Epidermal melanocyte (primary cell): Measurements from ENCODE around the gene ERF.

Source experiments
- DNase-seq: peaks from one replicate; pipeline ENCODE4 v3.0.0; 2011; ENCODE audit warnings: low spot score; ENCODE audit not compliant: insufficient read length

ERF gene

DNA sequence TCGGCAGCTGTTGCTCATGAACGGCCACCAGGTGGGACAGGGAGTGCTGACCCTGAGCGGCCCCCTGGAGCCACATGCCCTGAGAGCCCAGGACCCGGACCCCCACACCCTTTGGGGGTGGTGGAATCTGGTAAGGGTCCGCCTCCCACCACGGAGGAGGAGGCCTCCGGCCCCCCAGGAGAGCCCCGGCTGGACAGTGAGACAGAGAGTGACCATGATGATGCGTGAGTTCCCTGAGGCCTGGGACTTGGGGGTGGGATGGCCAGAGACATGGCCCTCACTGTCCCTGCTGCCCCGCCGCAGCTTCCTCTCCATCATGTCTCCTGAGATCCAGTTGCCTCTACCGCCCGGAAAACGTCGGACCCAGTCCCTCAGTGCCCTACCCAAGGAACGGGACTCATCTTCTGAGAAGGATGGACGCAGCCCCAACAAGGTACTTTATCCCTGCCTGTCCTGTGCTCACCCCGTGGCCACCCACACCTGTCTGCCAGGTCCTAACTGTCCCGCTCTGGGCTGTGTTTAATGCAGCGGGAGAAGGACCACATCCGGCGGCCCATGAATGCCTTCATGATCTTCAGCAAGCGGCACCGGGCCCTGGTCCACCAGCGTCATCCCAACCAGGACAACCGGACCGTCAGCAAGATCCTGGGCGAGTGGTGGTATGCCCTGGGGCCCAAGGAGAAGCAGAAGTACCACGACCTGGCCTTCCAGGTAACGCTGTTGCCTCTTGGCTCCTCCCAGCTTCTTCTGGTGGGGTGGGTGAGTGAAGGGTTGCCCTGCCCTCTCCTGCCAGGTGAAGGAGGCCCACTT, 32.3 kb upstream of the ERF start:
- no peak for DNase-seq

DNA sequence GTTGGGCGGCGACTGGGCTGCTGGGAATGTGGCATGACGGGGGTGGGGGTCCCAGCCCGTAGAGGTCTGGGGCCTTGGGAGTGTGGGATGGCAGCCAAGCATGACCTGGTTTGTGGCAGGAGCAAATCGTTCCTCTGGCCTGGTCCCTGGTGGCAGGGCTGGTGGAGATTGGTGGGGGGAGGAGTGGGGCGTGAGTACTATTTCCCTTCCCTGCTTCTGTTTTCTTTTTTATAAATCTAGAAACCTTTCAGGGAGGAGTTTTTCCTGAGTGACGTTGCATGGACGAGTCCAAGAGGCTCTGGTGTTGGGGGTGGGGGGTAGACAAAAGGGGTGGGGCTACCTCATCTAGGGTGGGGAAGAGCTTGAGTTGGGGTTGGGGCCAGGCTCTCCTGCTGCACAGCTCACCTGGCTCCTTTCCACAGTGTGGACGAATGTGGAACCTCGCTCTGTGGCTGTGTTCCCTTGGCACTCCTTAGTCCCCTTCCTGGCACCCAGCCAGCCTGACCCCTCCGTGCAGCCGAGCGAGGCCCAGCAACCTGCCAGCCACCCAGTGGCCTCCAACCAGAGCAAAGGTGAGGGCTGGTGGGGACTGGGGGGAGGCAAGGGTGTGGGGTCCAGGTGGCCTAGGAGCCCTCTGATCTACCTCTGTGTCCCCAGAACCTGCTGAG, 31.6 kb upstream of the ERF start:
- DNase-seq: no peak

DNA sequence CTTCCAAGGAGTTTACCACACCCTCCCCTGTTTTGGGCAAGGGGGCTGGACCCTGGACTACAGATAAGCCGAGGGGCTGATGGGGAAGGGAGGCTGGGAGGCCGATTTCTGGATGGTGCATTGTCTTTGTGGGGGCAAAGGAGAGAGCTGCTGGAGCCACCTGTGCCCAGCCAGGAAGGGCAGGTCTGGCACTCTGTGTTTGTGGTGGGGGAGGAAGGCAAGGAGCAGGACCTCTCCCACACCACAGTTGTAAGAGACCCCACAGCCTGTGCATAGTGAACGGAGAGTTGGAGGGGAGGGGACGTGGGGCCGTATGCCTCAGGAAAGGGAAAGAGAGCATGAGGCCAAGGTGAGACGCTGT, 31.0 kb upstream of the ERF start:
- no peak for DNase-seq

DNA sequence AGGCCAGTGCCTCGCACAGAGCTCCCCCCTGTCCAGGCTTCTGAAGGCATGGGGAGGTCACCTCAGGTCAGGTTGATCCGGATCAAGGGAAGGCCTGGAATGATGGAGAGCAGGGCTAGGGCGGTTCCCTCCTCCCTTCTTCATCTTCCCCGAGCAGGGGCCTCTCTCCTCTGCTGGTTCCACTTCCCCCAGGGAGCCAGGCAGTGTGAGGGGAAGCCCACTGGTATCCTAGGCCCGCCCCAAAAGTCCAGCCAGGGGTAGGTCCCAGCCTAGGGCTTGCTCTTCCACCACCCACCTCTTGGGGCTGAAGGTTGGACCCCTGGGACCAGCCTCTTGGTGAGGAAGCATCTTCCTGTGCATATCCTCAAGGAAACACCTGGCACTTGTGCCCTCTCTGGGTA, 30.6 kb upstream of the ERF start:
- DNase-seq: no peak

DNA sequence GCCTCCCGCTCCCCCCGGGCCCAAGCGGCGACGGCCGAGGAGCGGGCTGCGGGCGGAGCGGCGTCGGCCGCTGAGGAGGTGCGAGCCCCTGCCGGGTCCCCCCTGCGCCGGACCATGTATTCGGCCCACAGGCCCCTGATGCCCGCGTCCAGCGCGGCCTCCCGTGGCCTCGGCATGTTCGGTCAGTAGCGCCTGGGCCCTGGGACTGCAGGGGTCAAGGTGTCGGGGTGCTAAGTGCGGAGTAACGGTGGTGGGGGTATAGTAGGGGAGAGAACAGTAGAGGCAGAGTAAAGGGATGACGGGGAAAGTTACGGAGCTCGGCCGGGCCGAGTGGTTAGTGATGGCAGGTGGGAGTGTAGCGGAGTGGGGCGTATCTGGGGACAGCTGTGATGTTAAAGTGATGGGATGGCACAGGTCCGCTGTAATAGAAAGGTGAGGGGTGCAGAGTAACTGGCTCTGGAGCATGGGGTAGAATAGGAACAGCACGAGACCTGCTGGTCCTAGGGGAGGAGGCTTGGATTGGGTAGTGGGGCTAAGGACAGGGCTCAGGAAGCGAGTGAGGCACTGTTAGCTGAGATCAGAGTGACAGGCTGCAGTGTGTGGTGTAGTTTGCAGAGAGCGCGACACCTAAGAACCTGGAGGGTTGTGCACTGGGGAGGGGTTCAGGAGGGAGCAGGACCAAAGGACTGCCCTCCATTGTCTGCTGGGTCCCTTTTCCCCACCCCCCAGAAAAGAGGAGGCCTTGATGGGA, 29.8 kb upstream of the ERF start:
- DNase-seq: no peak

DNA sequence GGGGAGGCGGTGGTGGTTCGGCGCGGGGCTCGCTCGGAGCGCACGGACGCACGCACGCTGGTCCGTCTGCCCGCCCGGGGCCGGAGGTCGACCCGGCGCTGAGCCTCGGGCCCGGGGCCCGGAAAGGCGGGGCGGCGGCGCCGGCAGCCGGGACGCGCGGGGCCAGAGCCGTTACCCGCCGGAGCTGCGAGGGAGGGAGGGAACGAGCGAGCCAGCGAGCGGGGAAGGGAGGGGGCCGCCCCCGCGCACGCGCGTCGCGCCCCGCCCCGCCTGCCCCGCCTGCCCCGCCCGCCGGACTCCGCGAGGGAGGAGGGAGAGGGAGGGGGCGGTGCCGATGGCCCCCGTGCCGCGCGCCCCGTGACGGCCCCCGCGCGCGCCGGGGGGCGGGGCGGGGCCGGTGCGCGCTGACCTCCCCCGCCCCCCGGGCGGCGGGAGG, 29.2 kb upstream of the ERF start:
- DNase-seq: peak; percentile 91

DNA sequence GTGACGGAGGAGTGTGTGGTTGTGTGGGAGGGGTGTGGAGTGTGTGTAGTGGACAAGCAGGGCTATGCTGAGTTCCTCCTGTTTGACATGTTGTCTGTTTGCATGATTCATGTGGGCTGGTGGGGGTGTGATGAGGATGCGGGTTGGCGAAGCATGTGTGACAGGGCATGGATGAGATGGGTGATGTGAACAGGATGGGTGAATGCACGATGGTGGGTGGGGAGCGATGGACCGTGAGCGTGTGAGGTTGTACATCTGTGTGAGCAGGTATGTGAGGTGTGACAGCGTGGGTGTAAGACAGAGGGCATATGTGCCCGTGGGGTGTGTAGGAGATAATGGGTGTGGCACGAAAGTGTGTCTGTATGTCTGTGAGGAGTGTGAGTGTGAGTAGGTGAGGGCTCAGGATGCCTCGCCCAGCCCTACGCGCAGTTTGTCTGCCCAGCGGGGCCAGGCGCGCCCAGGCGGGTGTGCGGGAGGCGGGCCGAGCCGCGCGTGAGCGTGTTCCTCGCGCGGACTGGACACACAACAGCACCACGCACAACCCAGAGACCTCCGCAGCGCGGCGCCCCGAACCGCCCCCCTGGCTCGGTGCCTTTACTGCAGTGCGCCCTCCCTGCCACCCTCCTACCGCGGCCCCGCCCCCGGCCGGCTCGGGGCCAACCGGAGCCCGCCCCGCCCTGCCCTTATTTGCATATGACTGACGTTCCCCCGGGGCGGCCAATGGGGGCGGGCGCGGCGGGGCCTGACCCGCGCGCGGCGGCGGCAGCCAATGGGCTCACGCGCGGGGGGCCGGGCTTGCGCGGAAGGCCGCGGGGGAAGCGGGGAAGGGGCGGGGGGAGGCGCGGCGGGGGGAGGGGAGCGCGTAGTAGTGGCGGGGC, 28.5 kb upstream of the ERF start:
- DNase-seq: peak; percentile 92

DNA sequence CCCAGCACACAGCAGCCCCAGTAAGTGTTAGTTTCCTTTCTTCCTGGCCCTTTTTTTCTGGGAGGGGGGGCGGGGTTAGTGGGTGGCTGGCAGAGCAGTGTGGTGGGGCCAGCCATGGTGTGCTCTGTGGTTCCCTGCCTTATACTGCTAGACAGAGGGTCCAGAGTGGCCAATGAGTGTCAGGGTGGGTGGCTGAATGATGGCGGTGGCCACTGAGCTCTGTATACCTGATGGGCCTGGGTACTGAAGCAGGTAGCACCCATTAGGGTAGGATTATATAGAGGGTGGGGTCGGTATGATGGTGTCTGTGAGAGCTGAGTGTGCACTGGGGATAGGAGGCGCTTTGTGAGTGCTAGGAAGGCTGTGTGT, 27.9 kb upstream of the ERF start:
- no peak for DNase-seq

DNA sequence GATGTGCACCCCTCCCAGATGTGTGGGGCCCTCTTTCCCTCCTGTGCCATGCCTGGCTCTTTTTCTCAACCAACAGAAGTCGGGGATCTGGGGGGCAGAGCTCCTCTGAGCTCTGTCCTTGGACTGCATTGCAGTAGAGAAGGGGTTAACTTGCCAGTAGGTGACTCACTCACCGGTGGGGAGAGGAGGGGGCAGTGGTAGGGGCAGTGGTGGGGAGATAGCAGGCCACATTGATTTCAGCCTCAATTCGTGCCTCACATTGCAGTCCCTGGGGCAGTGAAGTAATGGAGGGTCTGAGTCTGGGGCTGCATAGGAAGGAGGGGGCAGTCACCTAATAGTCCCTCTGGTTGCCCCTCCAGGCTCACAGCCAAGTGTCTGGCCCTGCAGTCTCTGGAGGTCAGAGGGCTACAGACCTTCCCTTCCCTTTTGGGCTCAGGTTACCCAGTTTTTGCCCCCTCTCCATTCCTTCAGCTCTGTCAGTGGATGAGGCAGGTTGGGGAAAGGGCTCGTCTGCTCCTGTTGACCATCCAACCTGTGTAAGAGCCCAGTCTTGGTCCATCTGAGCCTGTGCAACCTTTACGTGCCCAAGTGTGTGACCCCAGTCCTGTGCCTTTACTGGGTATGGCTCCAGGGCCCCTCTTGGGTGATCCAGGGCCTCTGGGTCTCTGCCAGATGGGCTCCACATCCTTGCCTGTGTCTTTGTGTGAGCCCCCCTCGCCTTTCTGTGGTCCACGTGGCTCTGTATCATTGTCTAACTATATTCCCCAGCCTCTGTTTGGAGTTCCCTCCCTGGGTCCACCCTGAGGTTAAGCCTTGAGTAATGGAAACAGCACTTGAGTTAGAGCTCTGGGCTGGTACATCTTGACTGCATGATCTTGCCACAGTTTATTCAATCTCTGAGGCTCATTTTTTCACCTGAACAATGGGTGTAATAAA, 27.2 kb upstream of the ERF start:
- DNase-seq: no peak

DNA sequence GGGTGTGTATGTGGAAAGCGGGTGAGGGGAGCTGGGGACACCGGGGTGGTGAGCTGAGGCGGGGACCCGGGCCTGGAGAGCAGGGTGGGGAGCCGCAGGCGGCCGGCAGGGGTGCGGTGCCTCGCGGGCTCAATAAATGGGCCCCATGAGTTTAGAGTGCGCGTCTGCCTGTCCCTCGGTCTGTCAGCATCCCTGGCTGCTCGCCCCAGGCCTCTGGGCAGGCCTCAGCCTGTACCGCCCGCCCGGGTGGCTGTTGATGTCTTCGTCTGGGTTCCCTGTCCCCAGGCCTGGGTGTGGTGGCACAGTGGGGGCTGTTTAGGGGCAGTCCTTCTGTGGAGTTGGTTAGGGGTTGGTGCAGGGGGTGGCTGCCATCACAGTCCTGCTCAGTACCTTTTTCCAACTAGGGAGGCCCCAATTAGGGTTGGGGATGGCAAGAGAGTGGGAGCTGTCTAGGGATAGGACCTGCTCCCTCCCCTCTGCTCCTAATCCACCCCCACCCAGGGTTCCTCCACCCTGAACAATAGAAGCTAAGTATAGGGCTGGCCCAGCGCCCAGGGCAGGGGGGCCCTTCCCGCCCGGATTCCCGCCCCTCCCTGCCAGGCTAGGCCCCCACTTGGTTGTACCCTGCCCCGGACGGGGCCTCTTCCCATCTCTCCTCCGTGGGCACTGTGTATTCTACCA, 26.4 kb upstream of the ERF start:
- DNase-seq: no peak

DNA sequence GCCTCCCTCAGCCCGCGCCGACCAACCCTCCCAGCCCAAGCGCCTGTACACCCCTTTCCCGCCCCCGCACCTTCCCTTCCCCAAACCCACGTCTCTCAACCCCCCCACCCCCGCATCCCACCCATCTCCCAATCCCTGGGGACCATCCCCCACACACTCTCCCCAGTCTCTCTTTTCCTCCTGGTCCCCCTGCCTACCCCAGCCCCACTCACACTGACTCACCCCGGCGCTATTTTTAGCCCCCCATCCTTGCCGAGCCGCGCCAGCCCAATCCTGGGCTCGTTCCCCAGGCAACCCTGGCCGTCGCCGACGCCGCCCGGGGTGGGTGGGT, 25.9 kb upstream of the ERF start:
- DNase-seq: no peak

DNA sequence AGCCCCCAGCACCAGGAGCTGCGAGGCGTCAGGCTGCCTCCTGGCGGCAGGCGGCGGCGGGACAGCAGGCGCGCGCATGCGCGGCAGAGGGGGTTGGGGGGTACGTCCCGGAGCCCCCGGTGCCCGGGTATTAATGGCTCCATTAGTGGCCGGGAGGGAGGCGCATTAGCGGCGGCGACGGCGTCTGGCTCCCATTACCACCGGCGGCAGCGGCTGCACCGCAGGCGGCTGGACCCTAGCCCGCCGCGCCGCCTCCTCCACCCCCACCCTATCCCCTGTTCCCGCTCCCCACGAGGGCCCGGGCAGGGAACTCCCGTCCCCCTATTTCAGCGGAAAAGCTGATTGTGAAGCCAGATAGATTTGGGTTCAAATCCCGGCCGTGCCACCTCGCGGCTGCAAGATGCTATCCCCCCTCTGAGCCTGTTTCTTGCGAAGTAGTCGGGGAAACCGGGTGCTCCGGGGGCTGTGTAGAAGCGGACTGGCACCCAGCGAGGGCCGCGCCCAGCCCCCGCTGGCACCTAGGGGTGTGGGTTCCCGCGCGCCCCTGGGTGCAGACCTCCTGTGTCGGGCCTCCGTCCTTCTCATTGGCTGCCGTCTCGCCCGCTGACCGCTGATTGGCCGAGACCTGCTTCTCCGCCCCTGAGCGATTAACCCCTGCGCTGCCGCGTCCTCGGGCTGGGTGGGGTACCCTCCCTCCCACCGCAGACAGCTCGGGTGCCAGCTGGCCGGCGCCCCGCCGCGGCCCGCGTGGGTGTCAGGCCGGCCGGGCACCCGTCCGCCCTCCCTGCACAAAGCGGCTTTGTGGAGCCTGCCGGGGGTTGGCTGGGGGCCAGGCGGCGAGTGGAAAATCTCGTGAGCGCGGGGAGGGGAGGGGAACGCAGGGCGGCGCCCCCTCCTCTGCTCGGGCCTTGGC, 25.2 kb upstream of the ERF start:
- DNase-seq: peak; percentile 98

DNA sequence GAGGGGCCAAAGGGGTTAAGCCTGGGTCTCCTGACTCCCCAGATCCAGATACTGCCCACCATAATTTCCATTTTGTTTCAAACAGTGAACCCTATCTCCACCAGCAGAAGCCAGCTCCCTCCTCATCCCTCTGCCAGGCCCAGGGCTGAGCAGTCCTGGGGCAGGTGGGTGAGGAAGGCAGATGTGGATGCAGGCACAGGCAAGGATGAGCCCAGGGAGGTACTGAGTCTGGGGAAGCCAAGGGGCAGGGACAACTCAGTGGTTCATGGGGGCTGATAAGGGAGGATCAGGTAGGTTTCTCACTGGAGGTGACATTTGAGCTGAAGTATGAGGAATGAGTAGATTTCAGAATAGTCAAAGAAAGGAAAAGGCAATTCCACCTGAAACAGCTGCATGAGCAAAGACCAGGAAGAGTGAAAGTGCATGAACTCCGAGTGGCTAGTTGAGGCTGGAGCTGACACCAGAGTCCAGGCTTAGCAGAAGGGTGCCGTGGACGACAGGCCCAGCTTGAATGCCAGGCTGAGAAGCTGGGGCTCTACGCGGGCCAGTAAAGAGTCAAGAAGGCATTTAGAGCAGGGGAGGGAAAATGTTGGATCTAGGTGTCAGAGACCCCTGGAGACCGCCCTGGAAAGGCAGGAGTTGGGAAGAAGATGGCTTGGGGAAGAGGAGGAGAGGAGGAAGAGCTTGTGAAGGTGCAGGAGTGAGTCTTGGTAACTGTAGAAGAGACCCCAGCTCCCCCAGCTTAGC, 24.4 kb upstream of the ERF start:
- DNase-seq: no peak

DNA sequence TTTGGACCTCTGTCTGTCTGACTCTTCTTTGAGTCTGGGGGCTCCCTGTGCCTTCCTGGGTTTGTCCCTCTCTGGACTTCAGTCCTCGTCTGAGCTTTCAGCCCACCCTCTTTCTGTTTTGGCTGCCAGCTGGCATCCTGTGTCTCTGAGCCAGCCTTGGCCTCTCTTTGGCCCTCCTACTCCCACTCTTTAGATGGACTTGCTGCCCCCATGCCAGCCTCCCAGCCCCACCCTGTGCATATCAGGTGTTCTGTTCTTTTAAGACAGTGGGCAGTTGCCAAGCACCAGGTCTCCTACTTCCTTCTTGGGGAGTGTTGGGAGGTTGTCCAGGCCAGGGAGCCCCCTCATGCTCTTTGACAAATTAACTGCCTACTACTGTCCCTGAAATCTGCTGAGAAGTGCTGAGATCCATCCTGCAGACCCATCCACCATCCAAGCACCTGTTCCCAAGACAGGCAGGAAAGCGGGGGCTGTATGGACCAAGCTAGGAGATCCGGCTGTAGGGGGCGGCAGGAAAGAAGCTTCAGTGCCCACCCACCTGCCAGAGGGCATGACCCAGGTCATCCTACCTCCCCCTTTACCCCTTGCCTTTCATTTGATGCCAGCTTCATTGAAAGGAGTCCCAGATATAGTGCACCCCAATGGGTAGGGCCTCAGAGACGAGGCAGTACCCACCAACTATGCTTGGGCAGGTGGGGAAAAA, 23.7 kb upstream of the ERF start:
- no peak for DNase-seq

DNA sequence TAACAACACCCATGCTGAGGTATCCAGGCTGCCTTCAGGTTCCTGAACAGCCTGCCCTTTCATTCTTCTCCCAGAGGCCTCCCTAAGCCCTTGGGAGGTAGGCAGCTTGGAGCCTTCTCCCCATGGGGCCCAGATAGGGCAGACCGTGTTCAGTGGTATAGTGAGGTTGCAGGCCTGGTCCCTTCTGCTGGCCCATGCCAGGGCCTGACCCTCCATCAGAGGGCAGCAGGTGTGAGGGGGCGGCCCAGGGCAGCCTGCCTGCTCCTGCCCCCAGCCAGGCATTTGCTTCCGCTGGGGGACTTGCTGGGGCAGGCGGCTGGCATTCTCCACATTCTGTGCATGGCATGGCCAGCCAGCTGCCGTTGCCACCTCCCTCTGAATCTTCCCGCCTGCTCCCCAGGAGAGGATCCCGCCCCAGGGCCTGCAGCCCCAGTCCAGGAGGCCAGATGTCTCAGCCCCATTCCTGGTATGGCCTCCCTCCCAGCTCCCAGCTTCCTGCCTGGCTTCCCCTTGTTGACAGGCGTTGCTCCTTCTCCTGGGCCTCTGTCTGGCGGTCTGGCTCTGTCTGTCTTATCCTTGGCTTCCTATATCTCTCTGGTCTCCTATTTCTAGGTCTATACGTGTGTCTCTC, 23.0 kb upstream of the ERF start:
- peak; percentile 88 for DNase-seq

DNA sequence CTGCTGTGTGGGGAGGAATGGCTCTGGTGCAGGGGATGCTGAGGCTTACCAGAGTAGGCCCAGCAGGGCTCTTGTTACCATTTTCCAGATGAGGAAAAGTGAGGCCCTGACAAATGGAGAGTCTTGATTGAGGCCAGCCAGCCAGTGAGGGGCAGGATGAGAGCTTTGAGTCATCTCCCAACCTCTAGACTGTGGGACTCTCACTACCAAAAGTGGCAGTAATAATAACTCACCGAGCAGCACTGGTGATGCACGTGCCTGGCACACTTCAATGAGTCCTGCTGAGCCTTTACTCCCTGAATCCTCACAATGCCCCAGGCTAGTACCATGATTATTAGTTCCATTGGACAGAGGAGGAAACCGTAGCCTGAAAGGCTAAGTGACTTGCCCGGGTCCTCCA, 21.9 kb upstream of the ERF start:
- DNase-seq: no peak

DNA sequence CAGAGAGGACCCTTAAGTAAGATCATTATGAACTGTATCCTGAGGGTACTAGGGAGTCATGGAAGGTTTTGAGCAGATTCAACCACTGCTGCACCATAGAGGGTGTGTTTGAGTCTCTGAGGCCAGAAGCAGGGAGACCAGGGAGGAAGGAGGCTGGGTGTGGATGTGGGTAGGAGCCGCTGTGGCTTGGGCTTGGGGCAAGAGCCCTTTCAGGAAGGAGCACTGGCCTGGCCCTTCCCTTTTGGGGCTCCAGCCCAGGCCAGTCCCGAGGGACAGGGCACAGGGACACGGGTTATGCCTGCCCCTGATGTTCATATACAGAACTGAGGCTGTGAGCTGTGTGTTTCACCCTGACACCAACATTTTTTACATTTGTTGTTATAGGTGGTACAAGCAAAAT, 21.4 kb upstream of the ERF start:
- DNase-seq: no peak
